Cerebellar nuclear complex (tissue), 1 donor: ENCODE results near the gene PTPRE.

Source experiments
- DNase-seq, 2 experiments: peaks; one replicate each; lab custom pipeline; 2025; lab: John Stamatoyannopoulos, UW

PTPRE gene

DNA sequence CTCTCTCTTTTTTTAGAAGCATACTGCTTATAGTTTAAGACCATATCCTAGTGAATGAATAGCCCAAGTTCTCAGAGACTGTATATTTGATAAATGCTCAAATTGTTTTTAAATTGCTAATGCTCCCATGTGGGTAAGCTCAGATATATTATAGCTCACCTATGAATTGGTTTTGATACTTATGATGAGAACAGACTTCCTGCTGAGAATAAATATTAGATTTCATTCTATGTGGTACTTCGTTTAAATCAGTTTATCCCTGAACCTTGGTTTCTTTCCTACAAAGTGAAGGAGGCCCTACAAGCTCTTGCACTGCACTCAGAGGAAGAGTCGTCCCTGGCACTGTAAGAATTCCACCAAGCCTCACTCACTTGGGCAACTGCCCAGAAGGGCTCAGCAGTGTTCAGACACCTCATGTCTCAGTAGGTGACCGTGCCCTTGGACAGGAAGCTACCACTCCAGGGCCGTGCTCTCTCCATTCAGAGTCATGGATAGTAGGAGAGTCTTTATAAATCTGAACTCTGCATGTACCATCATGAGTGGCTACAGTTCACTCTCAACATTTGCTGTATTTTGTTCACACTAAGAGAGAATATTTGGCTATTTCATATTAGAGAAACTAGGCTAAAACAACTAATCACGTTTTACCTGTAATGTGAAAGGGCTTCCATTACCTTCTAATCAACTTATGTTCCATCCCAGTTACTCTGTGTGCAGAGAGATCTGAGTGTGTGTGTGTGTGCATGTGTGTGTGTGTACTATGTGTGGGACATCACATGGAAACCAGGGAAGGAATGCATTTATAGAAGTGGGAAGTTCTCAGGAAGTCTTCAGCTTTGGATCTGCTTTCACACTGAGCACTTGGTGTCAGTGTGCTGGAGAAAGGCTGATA is 93.8 kb downstream of the PTPRE start:
- DNase-seq = no peak

- DNase-seq = no peak
Measured at GRCh38 chr10:128001363-128001745, 94.5 kb downstream of the PTPRE start.

DNA sequence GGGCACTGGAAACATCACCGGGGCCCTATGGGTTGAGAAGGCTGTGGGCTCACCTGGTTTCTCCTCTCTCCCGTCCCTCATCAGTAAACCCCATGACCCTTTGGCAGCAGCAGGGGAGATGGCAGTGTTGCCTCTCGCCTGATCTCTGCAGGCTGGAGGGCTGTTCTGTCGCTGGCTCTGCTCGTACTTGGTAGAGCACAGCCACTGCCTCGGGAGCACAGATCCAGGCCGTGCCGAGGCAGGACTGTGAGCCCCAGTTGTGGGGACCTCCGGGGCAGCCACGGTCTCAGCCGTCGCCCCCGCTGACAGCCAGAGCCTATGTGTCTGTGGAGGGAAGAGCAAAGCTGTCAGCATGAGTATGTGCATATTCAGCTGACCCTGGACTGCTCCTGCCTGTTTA is 94.9 kb downstream of the PTPRE start:
- DNase-seq = no peak

DNA sequence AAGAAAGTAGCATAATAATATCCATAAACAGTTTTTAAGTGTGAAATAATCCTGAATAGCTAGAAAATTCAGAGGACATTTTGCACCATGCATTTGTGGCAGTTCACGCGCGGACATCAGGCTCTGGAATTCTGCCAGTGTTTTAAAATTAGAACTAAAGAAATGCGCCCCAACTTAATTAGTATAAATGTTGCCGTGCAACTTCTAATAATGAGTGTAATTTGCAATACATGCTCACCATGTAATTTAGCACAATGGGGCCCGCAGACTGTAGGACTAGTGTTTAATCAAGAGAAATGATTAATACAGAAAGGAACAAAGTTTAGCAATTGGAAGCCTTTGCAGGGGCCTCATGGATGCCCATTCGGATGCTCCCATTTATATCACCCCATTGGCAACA is 96.6 kb downstream of the PTPRE start:
- no peak for DNase-seq

DNA sequence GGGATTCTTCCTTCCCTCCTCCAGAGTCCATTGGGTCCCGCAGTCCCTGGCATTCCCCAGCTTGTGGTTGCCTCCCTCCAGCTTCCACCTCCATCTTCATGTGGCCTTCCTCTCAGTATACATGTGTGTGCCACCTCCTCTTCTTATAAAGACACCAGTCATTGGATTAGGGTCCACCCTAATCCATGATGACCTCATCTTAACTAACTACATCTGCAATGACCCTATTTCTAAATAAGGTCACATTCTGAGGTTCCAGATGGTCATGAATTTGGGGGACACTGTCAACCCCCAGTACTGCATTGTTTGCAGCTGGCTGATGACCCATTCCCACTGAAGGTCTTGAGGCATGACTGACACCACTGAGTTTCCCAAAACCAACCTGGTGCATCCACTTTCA is 99.0 kb downstream of the PTPRE start:
- no peak for DNase-seq

GRCh38 chr10:128007056-128007455 is 100.2 kb downstream of the PTPRE start:
- DNase-seq = no peak

DNA sequence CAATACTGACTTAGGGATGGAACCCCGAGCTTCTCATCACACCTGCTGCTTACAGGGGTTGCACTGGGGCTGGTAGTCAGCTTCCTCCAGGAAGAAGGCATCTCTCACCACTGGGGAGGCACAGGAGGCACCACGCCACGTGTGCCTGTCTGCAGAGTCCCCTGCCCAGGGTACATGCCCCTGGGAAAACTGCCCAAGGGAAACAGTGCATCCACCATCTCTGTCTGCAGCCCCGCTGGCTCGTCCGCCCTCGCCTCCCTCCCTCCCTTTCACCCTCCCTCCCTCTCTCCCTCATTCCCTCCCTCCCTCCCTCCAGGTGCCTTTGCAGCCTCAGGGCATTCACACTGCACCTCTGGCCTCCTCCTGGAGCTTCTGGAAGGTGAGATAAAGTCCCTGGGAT is 101.1 kb downstream of the PTPRE start:
- no peak for DNase-seq

GRCh38 chr10:128008521-128009250 is 101.8 kb downstream of the PTPRE start:
- DNase-seq = no peak

DNA sequence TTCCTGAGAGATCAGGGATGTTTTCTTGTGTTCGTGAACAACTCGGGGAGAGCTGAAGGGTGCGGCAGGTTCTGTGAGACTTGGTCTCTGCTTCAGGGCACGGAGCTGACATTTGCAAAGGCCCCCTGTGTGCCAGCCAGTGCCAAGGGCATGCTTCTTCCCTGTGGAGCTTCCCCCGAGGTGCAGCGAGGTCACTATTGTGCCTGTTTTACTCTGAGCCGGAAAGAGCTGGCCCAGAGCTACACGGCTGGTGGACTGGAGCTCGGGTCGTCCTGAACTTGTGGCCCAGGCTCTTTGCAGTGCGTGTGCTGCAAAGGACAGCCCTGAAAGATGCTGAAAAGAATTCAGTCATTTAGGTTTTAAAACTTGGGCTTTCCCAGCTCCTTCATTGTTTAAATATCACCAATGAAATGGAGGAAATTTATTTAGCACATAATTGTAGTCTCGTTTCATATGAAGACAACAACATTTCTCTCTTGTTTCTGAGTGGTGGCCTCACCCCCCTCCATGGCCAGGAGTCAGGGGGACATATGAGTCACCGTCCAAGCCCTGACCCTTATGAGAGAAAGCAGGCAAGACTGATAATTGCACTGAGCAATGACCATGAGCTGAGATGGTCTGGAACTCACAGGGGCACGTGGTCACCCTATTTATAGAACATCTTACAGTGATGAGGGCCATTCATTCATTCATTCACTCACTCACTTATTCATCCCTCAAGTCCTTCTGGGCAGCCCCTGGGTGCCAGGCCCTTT is 102.6 kb downstream of the PTPRE start:
- no peak for DNase-seq

GRCh38 chr10:128011059-128011979 is 104.4 kb downstream of the PTPRE start:
- DNase-seq = no peak

- no peak for DNase-seq
Measured at GRCh38 chr10:128013626-128014025, 106.7 kb downstream of the PTPRE start.

GRCh38 chr10:128014236-128014635 is 107.3 kb downstream of the PTPRE start:
- no peak for DNase-seq

DNA sequence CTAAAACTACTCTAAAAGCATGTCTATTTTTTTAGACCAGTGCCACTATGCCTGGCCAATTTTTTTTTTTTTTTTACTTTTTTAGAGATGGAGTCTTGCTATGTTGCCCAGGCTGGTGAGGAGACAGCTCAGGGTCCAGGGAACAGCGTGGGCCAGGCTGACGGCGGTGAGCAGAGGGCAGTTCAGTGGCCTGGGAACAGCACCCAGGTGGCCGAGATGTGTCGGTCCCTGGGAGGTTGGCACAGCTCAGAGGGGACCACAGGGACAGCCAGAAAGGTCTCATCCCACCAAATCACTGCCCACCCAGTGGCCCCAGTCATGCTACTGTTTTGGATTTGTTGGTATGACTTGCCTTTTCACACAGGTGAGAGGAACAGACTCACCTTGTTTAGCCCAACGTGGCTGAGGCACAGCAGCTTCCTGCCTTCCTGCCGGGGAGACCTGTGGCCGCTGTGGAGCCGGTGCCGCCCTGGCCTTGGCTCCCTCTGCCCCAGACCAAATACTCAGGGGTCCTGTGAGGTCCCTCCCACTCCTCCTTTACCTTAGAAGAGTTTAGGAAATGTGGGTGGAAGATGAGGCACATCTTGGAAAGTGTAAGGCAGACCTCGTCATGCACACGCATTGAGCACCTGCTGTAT is 109.6 kb downstream of the PTPRE start:
- no peak for DNase-seq

GRCh38 chr10:128017822-128018221 is 110.9 kb downstream of the PTPRE start:
- DNase-seq = no peak

DNA sequence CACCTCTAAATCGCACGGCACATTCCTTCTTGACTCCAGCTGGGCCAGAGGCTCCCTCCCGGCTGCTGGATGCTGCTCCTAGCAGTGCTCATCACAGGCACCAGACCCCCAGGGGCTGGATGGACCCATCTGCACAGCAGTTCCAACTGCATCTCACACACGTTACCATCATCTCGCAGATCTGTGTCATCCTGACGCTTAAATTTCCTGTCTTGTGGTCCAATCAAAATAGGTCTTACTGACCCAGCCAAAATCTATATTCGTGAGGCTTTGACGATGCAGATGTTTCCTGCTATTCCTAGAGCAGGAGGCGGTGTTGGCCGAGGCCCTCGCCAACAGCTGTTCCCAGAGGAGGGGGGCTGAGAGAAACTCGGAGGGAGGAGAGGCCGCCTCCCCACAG is 111.3 kb downstream of the PTPRE start:
- DNase-seq = no peak

DNA sequence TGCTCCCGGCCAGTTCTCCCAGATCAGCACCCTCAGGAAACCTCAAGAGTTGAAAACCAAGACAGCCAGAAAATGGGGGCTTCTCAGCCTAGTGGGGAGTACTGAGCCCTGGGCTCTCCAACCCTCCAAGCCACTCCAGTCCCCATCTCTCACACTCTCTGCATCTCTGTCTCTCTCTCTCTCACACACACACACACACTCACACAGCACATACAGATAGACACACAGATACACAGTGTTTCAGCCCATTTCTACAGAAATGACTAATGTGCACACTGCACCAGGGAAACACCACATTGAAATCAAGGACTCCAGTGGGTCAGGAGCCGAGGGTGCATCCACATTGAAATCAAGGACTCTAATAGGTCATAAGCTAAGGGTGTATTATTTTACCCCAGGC is 111.8 kb downstream of the PTPRE start:
- no peak for DNase-seq

DNA sequence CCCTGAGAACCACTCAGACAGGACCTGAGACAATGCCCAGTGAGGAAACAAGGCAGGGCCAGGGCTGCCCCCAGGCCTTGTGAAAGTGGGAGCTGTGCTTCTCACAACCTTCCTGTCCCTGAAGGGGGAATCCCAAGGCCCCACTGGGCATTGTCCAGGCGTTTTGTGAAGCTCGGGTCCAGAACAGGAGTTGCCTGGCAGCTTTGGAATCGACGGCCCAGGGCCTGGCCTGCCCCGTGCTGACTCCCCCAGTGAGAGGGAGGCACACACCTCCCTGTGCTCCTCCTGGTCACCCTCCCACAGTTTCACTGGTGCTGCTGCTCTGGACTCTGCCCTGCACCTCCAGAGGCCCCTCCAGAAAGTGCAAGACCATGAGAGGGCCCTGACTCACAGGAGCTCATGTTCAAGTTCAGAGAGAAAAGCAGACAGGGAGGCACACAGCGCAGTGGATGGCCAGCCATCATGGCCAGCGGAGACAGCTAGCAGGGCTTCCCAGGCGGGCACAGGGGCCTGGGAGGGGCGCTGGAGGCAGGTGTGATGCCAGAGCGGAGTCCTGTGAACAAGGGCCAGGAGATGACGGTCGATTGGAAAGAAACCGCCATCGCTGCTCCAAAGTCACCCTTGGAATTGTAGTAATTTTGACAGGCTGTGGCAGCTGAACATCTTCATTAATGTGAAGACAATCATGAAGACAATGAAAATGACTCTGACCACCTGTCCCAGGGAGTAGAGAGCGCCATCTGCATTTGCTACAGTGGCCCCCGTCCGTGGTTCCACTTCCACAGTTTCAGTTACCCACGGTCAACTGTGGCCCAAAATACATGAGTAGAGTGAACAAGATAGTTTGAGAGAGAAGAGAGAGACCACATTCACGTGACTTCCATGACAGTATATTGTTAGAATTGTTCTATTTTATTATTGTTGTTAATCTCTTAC is 115.6 kb downstream of the PTPRE start:
- no peak for DNase-seq

DNA sequence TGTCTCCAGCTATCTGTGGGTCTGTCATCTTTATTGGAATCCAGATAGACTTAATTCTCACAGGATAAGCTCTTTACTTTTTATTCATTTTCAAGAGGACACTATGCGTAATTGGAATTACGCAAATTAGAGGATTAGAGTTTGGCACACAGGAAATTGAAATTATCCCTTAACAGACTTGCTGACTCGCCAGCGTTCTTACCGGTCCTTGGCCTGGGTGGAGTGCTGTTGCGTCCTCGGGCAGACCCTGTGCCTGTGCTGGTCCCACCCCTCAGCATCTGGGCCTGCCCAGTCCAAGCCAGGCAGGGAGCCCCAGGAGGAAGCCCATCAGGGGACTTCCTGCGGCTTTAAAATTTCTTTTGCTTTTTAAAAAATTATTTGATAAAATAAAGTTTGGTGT is 117.5 kb downstream of the PTPRE start:
- DNase-seq = no peak

DNA sequence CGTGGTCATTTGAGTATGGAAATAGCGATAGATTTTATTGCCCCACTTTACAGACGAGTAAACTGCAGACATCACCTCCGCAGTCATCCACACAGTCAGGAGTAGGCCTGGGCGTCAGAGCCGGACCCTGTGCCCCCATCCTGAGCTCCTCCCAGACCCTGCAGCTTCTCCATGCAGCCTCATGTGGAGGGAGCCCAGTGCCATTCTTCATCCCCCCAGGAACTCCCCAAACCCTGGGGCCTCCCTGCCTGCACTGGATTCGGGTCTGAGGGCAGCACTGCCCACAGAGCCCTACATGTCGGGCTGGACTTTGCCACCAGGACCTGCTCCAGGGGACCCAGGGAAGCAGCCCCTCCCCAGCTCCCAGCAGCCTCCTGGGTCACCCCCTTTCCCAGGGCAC is 118.5 kb downstream of the PTPRE start:
- DNase-seq = no peak

DNA sequence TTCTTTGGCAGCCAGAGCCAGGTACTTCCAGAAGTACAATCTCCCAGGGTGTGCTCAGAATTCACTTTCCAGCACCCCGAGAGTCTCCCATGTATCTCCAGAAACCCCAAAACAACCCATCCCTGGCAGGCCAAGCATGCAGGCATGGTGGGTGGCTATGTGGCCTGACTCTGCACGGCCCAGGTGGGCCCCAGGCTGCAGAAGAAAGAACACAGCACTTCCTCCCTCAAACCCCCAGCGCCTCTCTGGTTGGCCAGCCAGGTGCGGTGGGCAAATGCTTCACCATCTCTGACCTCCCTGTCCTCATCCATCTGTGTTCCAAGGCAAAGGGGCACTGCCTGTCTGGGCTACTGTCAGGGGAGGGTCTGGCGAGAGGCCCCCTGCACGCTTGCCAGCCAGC is 119.0 kb downstream of the PTPRE start:
- no peak for DNase-seq
